Mucosa of stomach (tissue), 1 donor: Measurements from ENCODE around the gene TPPP.

ENCODE experiments used
- H3K27me3 ChIP-seq: one replicate; pipeline ENCODE4 v1.7.0; 2013; ENCODE audit warnings: mild to moderate bottlenecking, low read length; ENCODE audit not compliant: control insufficient read depth, insufficient read depth
- H3K36me3 ChIP-seq: one replicate; pipeline ENCODE4 v1.7.0; 2013; ENCODE audit warnings: low read length; ENCODE audit not compliant: control insufficient read depth, insufficient read depth
- H3K4me1 ChIP-seq: one replicate; pipeline ENCODE4 v1.7.0; 2013; ENCODE audit warnings: mild to moderate bottlenecking, low read length; ENCODE audit not compliant: control insufficient read depth, insufficient read depth
- H3K4me3 ChIP-seq: one replicate; pipeline ENCODE4 v1.7.0; 2013; ENCODE audit warnings: low read length
- H3K9ac ChIP-seq: one replicate; pipeline ENCODE4 v1.7.0; 2013; ENCODE audit warnings: mild to moderate bottlenecking, low read length, moderate library complexity
- H3K9me3 ChIP-seq: one replicate; pipeline ENCODE4 v1.7.0; 2013; ENCODE audit warnings: mild to moderate bottlenecking, low read length, moderate library complexity; ENCODE audit not compliant: control insufficient read depth
- donor health status: Pancreatic carcinoma.

TPPP gene

DNA sequence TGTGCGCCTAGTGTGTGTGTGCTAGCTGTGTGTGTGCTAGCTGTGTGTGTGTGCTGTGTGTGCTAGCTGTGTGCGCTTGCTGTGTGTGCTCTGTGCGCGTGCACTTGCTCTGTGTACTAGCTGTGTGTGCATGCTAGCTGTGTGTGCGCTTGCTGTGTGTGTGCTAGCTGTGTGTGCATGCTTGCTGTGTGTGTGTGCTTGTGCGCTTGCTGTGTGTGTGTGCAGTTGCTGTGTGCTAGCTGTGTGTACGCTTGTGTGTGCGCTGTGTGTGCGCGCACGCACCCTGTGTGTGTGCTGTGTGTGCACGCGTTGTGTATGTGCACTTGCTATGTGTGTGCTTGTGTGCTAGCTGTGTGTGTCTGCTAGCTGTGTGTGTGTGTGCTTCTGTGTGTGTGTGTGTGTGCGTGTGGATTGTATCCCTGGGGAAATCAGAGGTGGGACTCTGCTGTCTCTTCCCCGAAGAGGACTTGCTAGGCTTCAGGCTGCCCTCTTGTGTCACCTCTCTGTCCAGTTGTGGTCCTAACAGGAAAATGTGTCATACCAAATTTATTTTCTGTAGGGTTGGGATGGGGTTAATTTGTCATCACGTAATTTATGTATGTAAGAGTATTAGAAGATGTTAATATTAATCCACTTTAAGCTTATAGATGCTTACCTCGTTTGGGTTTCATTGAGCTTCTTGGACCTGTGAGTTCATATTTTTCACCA lies 38.9 kb downstream of the TPPP start:
- no peak overlapping the region for H3K9ac ChIP-seq
- no peak overlapping the region for H3K4me3 ChIP-seq
- H3K9me3 ChIP-seq: no peaks in the 10 kb centered on the region
- H3K4me1 ChIP-seq: no peaks in the 10 kb centered on the region
- no peaks in the 10 kb centered on the region for H3K36me3 ChIP-seq
- H3K27me3 ChIP-seq: no peaks in the 10 kb centered on the region

DNA sequence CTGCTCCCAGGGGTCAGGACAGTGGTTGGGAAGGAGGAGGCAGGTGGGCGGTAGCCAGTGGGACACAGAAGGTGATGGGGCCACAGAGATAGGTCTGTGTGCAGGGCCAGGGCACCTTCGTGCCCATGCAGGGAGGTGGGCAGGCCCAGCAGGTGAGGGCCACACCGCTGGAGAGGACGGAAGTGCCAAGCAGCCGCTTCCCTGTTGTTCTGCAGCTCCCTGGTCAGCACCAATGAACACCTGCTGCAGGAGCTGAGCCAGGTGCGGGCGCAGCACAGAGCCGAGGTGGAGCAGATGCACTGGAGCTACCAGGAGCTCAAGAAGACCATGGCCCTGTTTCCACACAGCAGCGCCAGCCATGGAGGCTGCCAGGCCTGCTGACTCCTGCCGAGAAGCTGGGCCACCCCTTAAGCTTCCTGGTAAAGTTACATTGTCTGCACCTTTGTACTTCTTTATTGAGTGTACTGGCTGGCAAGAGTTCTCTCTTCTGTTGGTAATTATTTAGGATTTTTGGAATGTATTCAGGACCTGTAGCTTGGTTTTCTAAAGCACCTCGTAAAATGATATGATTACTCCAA lies 40.3 kb downstream of the TPPP start:
- Histone ChIP-seq H3K9me3 (no peaks in the 10 kb centered on the region), H3K4me3 (no peak overlapping the region), H3K27me3 (no peaks in the 10 kb centered on the region), H3K36me3 (no peaks in the 10 kb centered on the region), H3K4me1 (no peaks in the 10 kb centered on the region), H3K9ac (no peak overlapping the region)

DNA sequence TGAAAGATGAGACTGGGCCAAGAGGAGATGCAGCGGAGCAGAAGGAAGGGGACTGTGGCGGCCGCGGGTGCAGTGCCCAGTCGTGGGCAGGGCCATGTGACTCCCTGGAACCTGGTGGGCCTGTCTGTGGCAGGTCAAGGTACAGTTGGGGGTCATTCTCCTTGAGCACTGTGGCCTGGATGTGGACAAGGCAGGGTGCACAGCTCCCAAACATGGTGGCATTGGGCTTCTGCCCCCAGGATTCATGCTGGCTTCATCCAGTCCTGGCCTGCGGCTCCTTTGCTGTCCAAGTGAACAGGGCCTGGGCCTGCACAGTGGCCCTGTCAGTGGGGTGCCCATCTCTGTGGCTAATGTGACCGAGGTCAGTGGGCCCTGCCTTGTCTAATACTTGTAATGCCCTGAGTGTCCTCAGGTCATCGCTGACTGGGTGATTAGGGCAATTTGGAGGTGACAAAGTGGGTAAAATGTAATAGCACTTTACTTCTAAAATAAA lies 41.1 kb downstream of the TPPP start:
- H3K4me1 ChIP-seq: no peaks in the 10 kb centered on the region
- H3K9me3 ChIP-seq: no peaks in the 10 kb centered on the region
- no peak overlapping the region for H3K9ac ChIP-seq
- no peak overlapping the region for H3K4me3 ChIP-seq
- no peaks in the 10 kb centered on the region for H3K27me3 ChIP-seq
- H3K36me3 ChIP-seq: peaks cover 1% of the 10 kb centered on the region

DNA sequence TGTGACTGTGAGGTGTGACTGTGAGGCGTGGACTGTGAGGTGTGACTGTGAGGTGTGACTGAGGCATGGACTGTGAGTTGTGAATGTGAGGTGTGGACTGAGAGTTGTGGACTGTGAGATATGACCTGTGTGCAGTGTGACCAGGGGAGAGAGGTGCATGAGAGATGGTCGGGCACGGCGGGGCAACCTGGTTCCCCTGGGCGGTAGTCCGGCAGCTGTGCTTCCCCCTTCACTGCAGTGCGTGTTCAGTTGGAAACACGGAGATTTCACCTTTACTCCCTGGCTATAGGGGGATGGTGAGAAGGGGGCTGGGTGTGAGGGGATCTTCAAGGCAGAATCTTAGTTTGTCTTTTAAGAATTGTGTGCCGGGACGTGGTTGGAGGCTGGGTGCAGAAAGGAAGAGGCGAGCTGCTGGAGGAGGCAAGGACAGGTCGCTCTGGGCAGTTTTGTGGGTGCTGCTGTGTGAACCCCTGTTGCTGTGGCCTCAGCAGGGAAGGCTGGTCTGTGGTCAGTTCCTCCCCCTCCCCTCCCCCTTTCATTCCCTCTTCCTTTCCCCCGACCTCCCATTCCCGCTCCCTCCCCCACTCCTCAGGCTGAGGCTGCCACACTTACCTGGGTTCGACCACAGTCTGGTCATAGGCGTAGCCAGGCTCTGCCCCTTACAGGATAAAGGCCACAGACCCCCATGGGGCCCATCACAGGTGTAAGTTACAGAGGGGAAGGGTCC lies 41.7 kb downstream of the TPPP start:
- H3K4me3 ChIP-seq: no peak overlapping the region
- H3K9ac ChIP-seq: no peak overlapping the region
- H3K9me3 ChIP-seq: no peaks in the 10 kb centered on the region
- H3K36me3 ChIP-seq: peaks cover 6% of the 10 kb centered on the region
- H3K4me1 ChIP-seq: no peaks in the 10 kb centered on the region
- H3K27me3 ChIP-seq: no peaks in the 10 kb centered on the region

DNA sequence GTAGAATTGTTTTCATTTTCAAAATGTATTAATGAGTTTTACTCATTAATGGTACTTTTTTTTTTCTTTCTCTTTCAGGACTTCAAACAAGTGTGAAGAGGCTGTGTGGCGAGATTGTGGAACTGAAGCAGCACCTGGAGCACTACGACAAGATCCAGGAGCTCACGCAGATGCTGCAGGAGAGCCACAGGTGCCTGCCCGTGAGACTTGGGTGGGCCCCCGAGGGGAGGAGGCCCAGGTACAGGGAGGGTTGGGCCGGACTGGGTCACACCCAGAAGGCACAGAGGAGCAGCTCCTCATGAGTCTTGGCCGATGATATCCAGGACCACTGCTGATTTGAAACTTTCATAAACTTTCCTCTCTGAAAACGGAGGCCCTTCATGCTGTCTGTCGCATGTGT lies 45.4 kb downstream of the TPPP start:
- H3K9ac ChIP-seq: no peak overlapping the region
- no peak overlapping the region for H3K4me3 ChIP-seq
- H3K27me3 ChIP-seq: no peaks in the 10 kb centered on the region
- H3K36me3 ChIP-seq: peaks cover 6% of the 10 kb centered on the region
- no peaks in the 10 kb centered on the region for H3K9me3 ChIP-seq
- no peaks in the 10 kb centered on the region for H3K4me1 ChIP-seq

DNA sequence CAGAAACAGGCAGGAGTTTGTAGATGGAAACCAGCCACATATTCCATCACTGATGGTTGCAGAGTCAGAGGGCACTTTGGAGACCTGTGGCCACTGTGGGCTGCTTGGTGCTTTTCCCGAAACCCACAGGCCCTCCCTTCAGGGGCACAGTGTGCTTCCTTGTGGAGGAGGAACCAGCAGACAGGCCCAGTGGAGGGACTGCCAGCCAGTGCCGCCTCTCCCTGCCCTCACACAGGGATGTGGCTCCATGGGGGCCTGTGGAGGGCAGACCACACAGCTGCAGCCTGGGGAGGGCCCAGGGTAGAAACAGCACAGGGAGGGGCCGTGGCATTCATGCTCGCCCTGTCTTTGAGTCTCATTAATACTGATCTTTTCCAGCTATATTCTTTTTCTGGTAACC lies 45.8 kb downstream of the TPPP start:
- no peaks in the 10 kb centered on the region for H3K9me3 ChIP-seq
- no peaks in the 10 kb centered on the region for H3K27me3 ChIP-seq
- no peak overlapping the region for H3K4me3 ChIP-seq
- H3K9ac ChIP-seq: no peak overlapping the region
- H3K36me3 ChIP-seq: peaks cover 6% of the 10 kb centered on the region
- H3K4me1 ChIP-seq: no peaks in the 10 kb centered on the region

DNA sequence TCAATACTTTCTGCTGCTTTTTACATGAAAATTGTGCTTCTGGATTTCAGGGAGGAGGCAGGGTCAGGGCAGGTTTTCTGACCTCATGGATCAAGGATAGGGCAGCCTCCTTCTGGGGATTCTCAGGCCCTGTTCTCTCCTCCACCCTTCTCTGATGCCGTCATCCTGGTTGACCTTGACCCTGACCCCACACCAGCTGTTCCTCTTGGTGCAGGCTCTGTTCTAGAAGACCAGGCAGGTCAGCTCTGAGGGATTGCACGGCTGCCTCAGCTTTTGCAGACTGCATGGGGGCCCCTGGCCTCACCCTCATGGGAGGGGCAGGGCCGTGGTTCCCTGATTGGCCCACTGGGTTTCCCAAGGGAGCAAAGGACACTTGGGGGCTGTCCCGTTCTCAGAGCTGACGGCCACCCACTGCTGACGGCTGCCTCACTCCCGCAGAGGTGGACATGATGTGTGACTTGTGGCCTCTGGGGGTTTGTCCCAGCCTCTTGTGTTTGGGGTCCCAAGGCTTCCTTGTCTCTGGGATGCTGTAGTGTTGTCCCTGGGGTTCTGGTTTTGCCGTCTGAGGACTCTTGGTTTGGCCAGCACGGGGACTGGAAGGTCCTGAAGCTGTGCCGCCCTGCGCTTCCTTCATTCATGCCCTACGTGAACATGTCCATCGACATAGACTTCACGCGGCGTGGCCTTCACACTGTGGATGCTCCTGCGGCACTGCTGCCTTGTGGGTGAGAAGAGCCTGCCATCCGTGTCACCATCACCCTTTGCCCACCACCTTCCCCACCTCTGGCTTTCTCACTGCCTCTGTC lies 46.6 kb downstream of the TPPP start:
- no peaks in the 10 kb centered on the region for H3K9me3 ChIP-seq
- peaks cover 6% of the 10 kb centered on the region for H3K36me3 ChIP-seq
- no peaks in the 10 kb centered on the region for H3K4me1 ChIP-seq
- no peaks in the 10 kb centered on the region for H3K27me3 ChIP-seq
- no peak overlapping the region for H3K4me3 ChIP-seq
- H3K9ac ChIP-seq: no peak overlapping the region

DNA sequence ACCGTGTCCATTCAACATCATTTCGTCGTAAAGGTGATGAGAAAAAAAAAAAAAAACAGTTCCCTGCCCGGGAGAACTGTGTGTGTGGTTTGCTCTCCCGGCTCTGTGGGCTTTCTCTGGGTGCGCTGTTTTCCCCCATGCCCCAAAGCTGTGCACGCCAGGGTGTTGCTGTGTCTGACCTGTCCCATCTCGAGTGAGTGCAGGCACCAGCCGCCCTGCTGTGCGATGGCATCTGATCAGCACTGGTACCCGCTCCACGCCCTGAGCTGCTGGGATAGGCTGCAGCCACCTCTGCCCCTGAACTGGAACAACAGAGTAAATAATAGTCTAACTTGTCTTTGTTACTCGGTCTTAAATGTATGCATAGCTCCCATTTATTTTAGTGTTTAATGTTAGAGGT lies 47.7 kb downstream of the TPPP start:
- Histone ChIP-seq H3K4me3 (no peak overlapping the region), H3K9me3 (no peaks in the 10 kb centered on the region), H3K36me3 (peaks cover 6% of the 10 kb centered on the region), H3K27me3 (no peaks in the 10 kb centered on the region), H3K9ac (no peak overlapping the region), H3K4me1 (no peaks in the 10 kb centered on the region)

DNA sequence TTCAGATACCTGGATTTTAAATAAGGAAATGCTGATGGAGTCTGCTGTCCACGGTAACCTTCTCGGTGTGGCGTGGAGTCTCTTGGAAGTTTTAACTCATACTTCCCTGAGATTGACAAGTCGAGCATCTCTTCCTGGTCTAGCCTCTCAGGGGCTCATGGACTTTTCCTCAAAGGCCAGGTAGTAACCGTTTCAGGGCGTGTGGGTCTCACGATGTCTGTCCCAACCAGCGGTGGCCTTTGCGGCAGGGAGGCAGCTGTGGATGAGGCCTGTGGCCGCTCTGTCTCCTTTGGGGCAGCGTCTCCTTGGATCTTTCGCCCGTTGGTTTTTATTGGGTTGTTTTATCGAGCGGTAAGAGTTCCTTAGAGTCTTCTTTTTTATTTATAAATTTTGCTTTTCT lies 48.2 kb downstream of the TPPP start:
- Histone ChIP-seq H3K4me3 (no peak overlapping the region), H3K4me1 (no peaks in the 10 kb centered on the region), H3K9ac (no peak overlapping the region), H3K36me3 (peaks cover 6% of the 10 kb centered on the region), H3K27me3 (no peaks in the 10 kb centered on the region), H3K9me3 (no peaks in the 10 kb centered on the region)

DNA sequence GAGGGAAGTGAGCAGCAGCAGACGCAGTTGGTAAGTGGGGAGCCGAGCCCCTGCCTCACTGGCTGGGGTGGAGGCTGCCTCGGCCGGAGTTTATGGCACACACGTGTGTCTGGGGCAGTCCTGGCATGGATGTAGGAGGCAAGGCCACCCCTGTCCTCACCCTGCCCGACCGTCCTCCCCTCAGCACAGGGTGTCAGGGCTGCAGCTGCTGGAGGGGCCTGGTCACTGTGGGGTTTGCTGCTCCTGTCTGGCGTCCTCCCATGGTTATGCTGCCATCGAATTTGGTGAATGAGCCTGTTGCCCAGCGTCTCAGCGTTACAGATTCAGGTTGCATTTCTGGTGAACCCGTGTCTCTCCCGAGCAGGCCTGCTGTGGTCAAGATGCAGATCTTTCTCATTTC lies 48.6 kb downstream of the TPPP start:
- Histone ChIP-seq H3K9me3 (no peaks in the 10 kb centered on the region), H3K36me3 (peaks cover 6% of the 10 kb centered on the region), H3K27me3 (no peaks in the 10 kb centered on the region), H3K9ac (no peak overlapping the region), H3K4me1 (no peaks in the 10 kb centered on the region), H3K4me3 (no peak overlapping the region)

DNA sequence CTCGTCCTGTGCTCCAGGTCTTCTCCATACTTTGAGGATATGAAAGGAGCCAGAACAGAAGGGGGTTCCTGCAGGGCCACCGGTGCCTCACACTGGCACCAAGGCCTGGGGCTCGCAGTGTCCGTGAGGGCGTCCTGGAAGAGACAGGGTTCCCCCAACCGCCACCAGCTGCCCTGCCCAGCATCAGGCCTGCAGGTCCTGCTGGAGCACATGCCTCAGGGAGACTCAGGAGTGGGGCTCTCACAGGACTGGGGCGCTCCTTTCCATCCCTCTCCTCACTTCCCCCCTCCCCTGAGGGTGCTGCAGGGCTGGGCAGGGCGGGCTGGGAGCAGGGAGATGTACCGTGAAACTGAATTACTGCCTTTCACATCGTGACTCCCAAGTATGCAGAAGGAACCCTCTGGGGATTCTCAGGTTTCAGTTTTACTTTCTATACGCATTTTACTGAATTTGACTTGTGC lies 49.3 kb downstream of the TPPP start:
- H3K4me3 ChIP-seq: no peak overlapping the region
- peaks cover 6% of the 10 kb centered on the region for H3K36me3 ChIP-seq
- H3K9me3 ChIP-seq: no peaks in the 10 kb centered on the region
- no peak overlapping the region for H3K9ac ChIP-seq
- no peaks in the 10 kb centered on the region for H3K27me3 ChIP-seq
- H3K4me1 ChIP-seq: no peaks in the 10 kb centered on the region
